K562 (cell line): Measurements from ENCODE around the gene ITLN1. TPM values are rescaled to one million over a fixed set of nuclear protein-coding genes. Genes with fewer than 3 reads are reported as not detected.

ENCODE experiments used
- ATAC-seq: fragments of 200-7000 bp; cut with Tn5 transposase; 3 replicates; pipeline ENCODE4 v1.9.1; 2020; ENCODE audit warnings: moderate library complexity
- BruUV-seq: library from RNA; stranded (reverse); fragments of 400-500 nt; replicated peaks from 2 replicates; lab custom pipeline; 2021; lab: Mats Ljungman, UMichigan
- CTCF ChIA-PET: fragments of 300-600 bp; formaldehyde crosslinking; extraction: SDS; loops from one replicate; lab custom pipeline; 2021; ENCODE audit warnings: low intra/inter-chr PET ratio; lab: Yijun Ruan, JAX
- POLR2A ChIA-PET: fragments of 300-600, 350-650 bp; sonication (Branson Sonifier 250); formaldehyde crosslinking; extraction: SDS; loops from one replicate; lab custom pipeline; 2021; ENCODE audit warnings: antibody characterized with exemption, inconsistent platforms; lab: Yijun Ruan, JAX
- DNase-seq, 4 experiments: peaks; one replicate each; pipeline versions ENCODE4 v3.0.0 to v3.0.0-alpha.2; 2011 to 2018; ENCODE audit warnings: low spot score in 3 of 4, mixed read lengths in 3 of 4; ENCODE audit errors: extremely low read depth in 1 of 4
- FAIRE-seq: peaks from 2 replicates; lab custom pipeline; 2011; peaks lifted over from hg19 to GRCh38; lab: Jason Lieb, UNC
- H2AFZ ChIP-seq: 2 replicates; pipeline ENCODE4 v1.6.0; 2011; ENCODE audit warnings: low read depth, low read length, control low read depth, inconsistent platforms
- H3K27ac ChIP-seq: fragments of 200-600 bp; 3 replicates; pipeline ENCODE4 v1.8.0; 2011; ENCODE audit warnings: low read depth, mild to moderate bottlenecking, control low read depth, inconsistent platforms, low read length, moderate library complexity, mixed read lengths; ENCODE audit errors: extremely low read depth
- H3K27me3 ChIP-seq, 2 experiments: fragments of 300-600 bp in 1 of 2; 2 replicates in 1 of 2; 3 replicates in 1 of 2; pipeline versions ENCODE4 v1.6.0 to v1.8.0; 2011; ENCODE audit warnings: inconsistent platforms in 2 of 2, low read length in 2 of 2, mild to moderate bottlenecking in 1 of 2, mixed read lengths in 1 of 2, moderate library complexity in 1 of 2; ENCODE audit not compliant: control insufficient read depth in 2 of 2, insufficient read depth in 2 of 2
- H3K36me3 ChIP-seq: fragments of 300-600 bp; 3 replicates; pipeline ENCODE4 v1.8.0; 2011; ENCODE audit warnings: mild to moderate bottlenecking, low read length, inconsistent platforms; ENCODE audit not compliant: control insufficient read depth, insufficient read depth
- H3K4me1 ChIP-seq, 2 experiments: fragments of 200-600 bp in 1 of 2; replicated peaks in 1 of 2; 2 replicates in 1 of 2; 3 replicates in 1 of 2; pipeline versions ENCODE4 v1.5.1 to v1.8.0; 2011; ENCODE audit warnings: inconsistent platforms in 2 of 2, low read length in 2 of 2, mild to moderate bottlenecking in 1 of 2, mixed read lengths in 1 of 2, moderate library complexity in 1 of 2; ENCODE audit not compliant: control insufficient read depth in 2 of 2, insufficient read depth in 2 of 2
- H3K4me2 ChIP-seq: 2 replicates; pipeline ENCODE4 v1.6.1; 2011; ENCODE audit warnings: low read length, control low read depth, inconsistent platforms, mixed read lengths; ENCODE audit not compliant: insufficient read depth
- H3K4me3 ChIP-seq: fragments of 200-600 bp; sonication (generic), shearing (Covaris generic); 2 replicates; pipeline ENCODE4 v1.5.1; 2016; ENCODE audit warnings: control low read depth, inconsistent platforms
- H3K79me2 ChIP-seq: fragments of 200-600 bp; 3 replicates; pipeline ENCODE4 v1.8.0; 2011; ENCODE audit warnings: low read length, inconsistent platforms; ENCODE audit not compliant: control insufficient read depth, insufficient read depth
- H3K9ac ChIP-seq, 2 experiments: 2 replicates each; pipeline versions ENCODE4 v1.6.0 to v1.6.1; 2011; ENCODE audit warnings: low read depth in 2 of 2, low read length in 2 of 2, control low read depth in 1 of 2, inconsistent platforms in 1 of 2, mild to moderate bottlenecking in 1 of 2, mixed read lengths in 1 of 2; ENCODE audit not compliant: insufficient read depth in 1 of 2
- H3K9me1 ChIP-seq: one replicate; pipeline ENCODE4 v1.6.0; 2011; ENCODE audit warnings: inconsistent platforms, mild to moderate bottlenecking, low read length, moderate library complexity; ENCODE audit not compliant: control insufficient read depth, insufficient read depth
- H3K9me3 ChIP-seq: replicated peaks from 2 replicates; pipeline ENCODE4 v1.5.1; 2011; ENCODE audit warnings: low read depth, low read length, inconsistent platforms; ENCODE audit not compliant: control insufficient read depth, insufficient read depth
- H4K20me1 ChIP-seq: replicated peaks from 2 replicates; pipeline ENCODE4 v1.6.1; 2011; ENCODE audit warnings: low read length, inconsistent platforms, mixed read lengths; ENCODE audit not compliant: control insufficient read depth, insufficient read depth
- BRF1 ChIP-seq: IDR thresholded peaks from 3 replicates; pipeline ENCODE4 v1.6.1; 2011; ENCODE audit warnings: borderline replicate concordance, mild to moderate bottlenecking; ENCODE audit not compliant: insufficient read length; ENCODE audit errors: extremely low read depth
- GTF2F1 ChIP-seq: IDR thresholded peaks from 2 replicates; pipeline ENCODE4 v1.6.1; 2011; ENCODE audit warnings: low read depth, low read length, improper control_type of control experiment
- HNRNPH1 ChIP-seq: fragments of 200-400 bp; formaldehyde crosslinking; optimal IDR thresholded peaks from 2 replicates; pipeline ENCODE3; 2017; ENCODE audit warnings: low read depth, mild to moderate bottlenecking, low read length, moderate library complexity
- HNRNPK ChIP-seq: fragments of 200-400 bp; formaldehyde crosslinking; IDR thresholded peaks from one replicate; pipeline ENCODE4 v1.6.1; 2018; ENCODE audit warnings: mild to moderate bottlenecking, low read depth, low read length; ENCODE audit not compliant: poor library complexity, severe bottlenecking
- L3MBTL2 ChIP-seq: fragments of 450-650 bp; IDR thresholded peaks from 2 replicates; pipeline ENCODE4 v1.6.1; 2016; ENCODE audit warnings: mild to moderate bottlenecking, moderate library complexity
- PBX2 ChIP-seq, 2 experiments: IDR thresholded peaks in 1 of 2; conservative IDR thresholded peaks in 1 of 2; 2 replicates each; pipeline ENCODE4 v1.6.1; 2016; ENCODE audit warnings: low read depth in 2 of 2, mild to moderate bottlenecking in 1 of 2, missing compliant biosample characterization in 1 of 2, missing genetic modification characterization in 1 of 2, moderate library complexity in 1 of 2
- SP1 ChIP-seq: sonication (generic); formaldehyde crosslinking; IDR thresholded peaks from 2 replicates; pipeline ENCODE4 v1.8.1; 2022; ENCODE audit warnings: mild to moderate bottlenecking, missing genetic modification reagents
- SREBF2 ChIP-seq: sonication (generic); formaldehyde crosslinking; IDR thresholded peaks from 2 replicates; pipeline ENCODE4 v1.4.0; 2020; ENCODE audit warnings: mild to moderate bottlenecking, missing genetic modification reagents
- TOE1 ChIP-seq, 2 experiments: fragments of 450-650 bp in 1 of 2; sonication (generic) in 1 of 2; formaldehyde crosslinking in 1 of 2; IDR thresholded peaks; 2 replicates each; pipeline versions ENCODE4 v1.7.1 to v1.8.0; 2016 to 2022; ENCODE audit warnings: borderline replicate concordance in 2 of 2, mild to moderate bottlenecking in 2 of 2, antibody characterized with exemption in 1 of 2, inconsistent platforms in 1 of 2, low read depth in 1 of 2, missing genetic modification reagents in 1 of 2, moderate library complexity in 1 of 2
- ZNF124 ChIP-seq: sonication (generic); formaldehyde crosslinking; IDR thresholded peaks from 2 replicates; pipeline ENCODE4 v1.8.1; 2022; ENCODE audit warnings: missing genetic modification reagents
- ZNF282 ChIP-seq: sonication (generic); formaldehyde crosslinking; IDR thresholded peaks from 2 replicates; pipeline ENCODE4 v1.8.1; 2023; ENCODE audit warnings: missing genetic modification reagents
- WGBS: fragments of 100-300 bp; shearing (Covaris generic); methylation state at CpG from one replicate; pipeline ENCODE4 v1.1.6; 2016; ENCODE audit warnings: low coverage, mixed read lengths; ENCODE audit not compliant: insufficient coverage; ENCODE audit errors: missing lambda C conversion rate; 5-methylcytosine and 5-hydroxymethylcytosine counted together
- in situ Hi-C: fragments of 300-500 bp; cut with MboI; formaldehyde crosslinking; loops from 4 replicates; pipeline ENCODE4 v1.15.0; 2018; ENCODE audit warnings: inconsistent platforms, mixed read lengths
- intact Hi-C: fragments of 100-400 bp; cut with micrococcal nuclease; formaldehyde crosslinking; loops from 2 replicates; pipeline ENCODE4 v1.14.2; 2022
- polyA plus RNA-seq, 8 experiments: library from polyadenylated mRNA; depleted of rRNA in 4 of 8; stranded (reverse) in 5 of 8; unstranded in 3 of 8; fragments of >200 nt; fragmentation: Nextera tagmentation in 2 of 8; fragmentation: Illumina TruSeq in 1 of 8; extraction: Ambion mirVana in 2 of 8; extraction: Trizol in 1 of 8; gene quantifications; 2 replicates each; pipeline versions ENCODE4 v1.2.1 to v1.2.3, GENCODE V29; 2011 to 2014; ENCODE audit warnings: inconsistent platforms in 1 of 8, missing spikeins in 1 of 8
- total RNA-seq, 7 experiments: library from RNA; depleted of rRNA in 6 of 7; stranded (reverse); fragments of >200 nt in 6 of 7; fragmentation: Illumina TruSeq in 2 of 7; extraction: Trizol in 2 of 7; gene quantifications; 2 replicates each; pipeline versions ENCODE4 v1.2.1 to v1.2.3, GENCODE V29; 2011 to 2021; ENCODE audit warnings: low replicate concordance in 1 of 7
- TF ChIP-seq, protein P1 (sequence below): sonication (generic); formaldehyde crosslinking; IDR thresholded peaks from 2 replicates; pipeline ENCODE4 v1.8.0; 2022; ENCODE audit warnings: mild to moderate bottlenecking, missing genetic modification reagents, borderline replicate concordance
- TF ChIP-seq, protein P2 (sequence below): fragments of 250-450 bp; sonication (Bioruptor Pico); IDR thresholded peaks from 2 replicates; pipeline ENCODE4 v1.9.0; 2021; ENCODE audit warnings: mild to moderate bottlenecking, inconsistent platforms
- TF ChIP-seq, protein P3 (sequence below): sonication (generic); formaldehyde crosslinking; IDR thresholded peaks from 2 replicates; pipeline ENCODE4 v1.8.0; 2022; ENCODE audit warnings: mild to moderate bottlenecking, missing genetic modification reagents

Gene ITLN1
- total and polyA plus RNA-seq, 9 of the 15 experiments (the other 6 are each of a cell fraction or from before 2014, with no cell fraction given): not detected

DNA sequence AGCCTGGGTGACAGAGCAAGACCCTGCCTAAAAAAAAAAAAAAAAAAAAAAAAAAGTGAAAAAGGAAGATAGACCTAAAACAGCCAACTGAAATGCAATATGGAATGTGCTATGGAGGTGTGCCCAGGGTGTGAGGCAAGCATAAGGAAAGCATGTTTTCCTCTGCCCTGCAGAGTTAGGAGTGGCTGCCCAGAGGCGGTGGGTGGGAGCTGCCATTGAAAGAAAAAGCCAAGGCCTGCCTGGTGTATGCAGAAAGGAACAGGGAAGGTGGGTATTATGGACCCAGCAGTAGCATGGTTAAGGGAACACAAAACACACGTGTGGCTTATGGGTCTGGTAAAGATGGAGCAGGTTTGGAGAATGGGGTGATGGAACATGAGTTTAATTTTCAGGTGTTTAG is 31.2 kb downstream of the ITLN1 start:
- Histone ChIP-seq H3K4me3 (no peak overlapping the region), H3K9me3 (no peaks in the 10 kb centered on the region), H3K4me1 (no peaks in the 10 kb centered on the region), H4K20me1 (no peaks in the 10 kb centered on the region), H2AFZ (no peak overlapping the region), H3K36me3 (no peaks in the 10 kb centered on the region), H3K9me1 (no peaks in the 10 kb centered on the region), H3K27ac (no peak overlapping the region), H3K4me2 (no peak overlapping the region), H3K9ac (no peak overlapping the region), H3K27me3 (peaks cover 0 to 9% of the 10 kb centered on the region in 2 experiments; a peak in 2 of 5 replicates), H3K79me2 (no peaks in the 10 kb centered on the region)
- in situ Hi-C loops (no loop called here), intact Hi-C loops (no loop called here)
- DNase-seq: no peak
- no TSS peak for BruUV-seq
- ChIA-PET POLR2A (interaction anchor here (0.6 kb wide), 1 partner anchor 557 kb away, joined by 3 read pairs; no protein-coding TSS in a partner anchor), CTCF (no interaction called here)
- ATAC-seq: no peak
- FAIRE-seq: no peak
- 6% methylated on average over 2 of the region's 2 CpGs for WGBS
- TF ChIP-seq SP1 (CRISPR knock-in tag): no peak
- TF ChIP-seq, protein P1, sequence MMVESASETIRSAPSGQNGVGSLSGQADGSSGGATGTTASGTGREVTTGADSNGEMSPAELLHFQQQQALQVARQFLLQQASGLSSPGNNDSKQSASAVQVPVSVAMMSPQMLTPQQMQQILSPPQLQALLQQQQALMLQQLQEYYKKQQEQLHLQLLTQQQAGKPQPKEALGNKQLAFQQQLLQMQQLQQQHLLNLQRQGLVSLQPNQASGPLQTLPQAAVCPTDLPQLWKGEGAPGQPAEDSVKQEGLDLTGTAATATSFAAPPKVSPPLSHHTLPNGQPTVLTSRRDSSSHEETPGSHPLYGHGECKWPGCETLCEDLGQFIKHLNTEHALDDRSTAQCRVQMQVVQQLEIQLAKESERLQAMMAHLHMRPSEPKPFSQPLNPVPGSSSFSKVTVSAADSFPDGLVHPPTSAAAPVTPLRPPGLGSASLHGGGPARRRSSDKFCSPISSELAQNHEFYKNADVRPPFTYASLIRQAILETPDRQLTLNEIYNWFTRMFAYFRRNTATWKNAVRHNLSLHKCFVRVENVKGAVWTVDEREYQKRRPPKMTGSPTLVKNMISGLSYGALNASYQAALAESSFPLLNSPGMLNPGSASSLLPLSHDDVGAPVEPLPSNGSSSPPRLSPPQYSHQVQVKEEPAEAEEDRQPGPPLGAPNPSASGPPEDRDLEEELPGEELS: no peak
- no peak for TF ChIP-seq L3MBTL2
- TF ChIP-seq SREBF2: no peak
- TF ChIP-seq ZNF124 (CRISPR knock-in tag): no peak
- TF ChIP-seq, protein P2, sequence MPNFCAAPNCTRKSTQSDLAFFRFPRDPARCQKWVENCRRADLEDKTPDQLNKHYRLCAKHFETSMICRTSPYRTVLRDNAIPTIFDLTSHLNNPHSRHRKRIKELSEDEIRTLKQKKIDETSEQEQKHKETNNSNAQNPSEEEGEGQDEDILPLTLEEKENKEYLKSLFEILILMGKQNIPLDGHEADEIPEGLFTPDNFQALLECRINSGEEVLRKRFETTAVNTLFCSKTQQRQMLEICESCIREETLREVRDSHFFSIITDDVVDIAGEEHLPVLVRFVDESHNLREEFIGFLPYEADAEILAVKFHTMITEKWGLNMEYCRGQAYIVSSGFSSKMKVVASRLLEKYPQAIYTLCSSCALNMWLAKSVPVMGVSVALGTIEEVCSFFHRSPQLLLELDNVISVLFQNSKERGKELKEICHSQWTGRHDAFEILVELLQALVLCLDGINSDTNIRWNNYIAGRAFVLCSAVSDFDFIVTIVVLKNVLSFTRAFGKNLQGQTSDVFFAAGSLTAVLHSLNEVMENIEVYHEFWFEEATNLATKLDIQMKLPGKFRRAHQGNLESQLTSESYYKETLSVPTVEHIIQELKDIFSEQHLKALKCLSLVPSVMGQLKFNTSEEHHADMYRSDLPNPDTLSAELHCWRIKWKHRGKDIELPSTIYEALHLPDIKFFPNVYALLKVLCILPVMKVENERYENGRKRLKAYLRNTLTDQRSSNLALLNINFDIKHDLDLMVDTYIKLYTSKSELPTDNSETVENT: no peak
- no peak for TF ChIP-seq HNRNPH1
- no peak for TF ChIP-seq HNRNPK
- TF ChIP-seq, protein P3, sequence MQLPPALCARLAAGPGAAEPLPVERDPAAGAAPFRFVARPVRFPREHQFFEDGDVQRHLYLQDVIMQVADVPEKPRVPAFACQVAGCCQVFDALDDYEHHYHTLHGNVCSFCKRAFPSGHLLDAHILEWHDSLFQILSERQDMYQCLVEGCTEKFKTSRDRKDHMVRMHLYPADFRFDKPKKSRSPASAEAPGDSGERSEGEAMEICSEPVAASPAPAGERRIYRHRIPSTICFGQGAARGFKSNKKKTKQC (CRISPR knock-in tag): no peak
- TF ChIP-seq TOE1 (IDR thresholded peaks at IDR 0.05; ENCODE audit: borderline replicate concordance): no peak
- no peak for TF ChIP-seq TOE1 (CRISPR knock-in tag; IDR thresholded peaks at IDR 0.05; ENCODE audit: borderline replicate concordance, low read depth)
- no peak for TF ChIP-seq GTF2F1
- no peak for TF ChIP-seq ZNF282 (CRISPR knock-in tag)
- no peak for TF ChIP-seq BRF1
- TF ChIP-seq PBX2 (CRISPR knock-in tag; IDR thresholded peaks at IDR 0.05; ENCODE audit: low read depth): no peak
- no peak for TF ChIP-seq PBX2 (tag; conservative IDR thresholded peaks at IDR 0.05; ENCODE audit: low read depth)
